ENCODE measurements around the gene DDX39B. TPM values are rescaled to one million over a fixed set of nuclear protein-coding genes. Genes with fewer than 3 reads are reported as not detected.

The DDX39B gene
- total RNA-seq, 3 donors from 2014 or later (not counting 1 experiment from before 2014, with no cell fraction given) = 506 to 571 (median 534) TPM

DNA sequence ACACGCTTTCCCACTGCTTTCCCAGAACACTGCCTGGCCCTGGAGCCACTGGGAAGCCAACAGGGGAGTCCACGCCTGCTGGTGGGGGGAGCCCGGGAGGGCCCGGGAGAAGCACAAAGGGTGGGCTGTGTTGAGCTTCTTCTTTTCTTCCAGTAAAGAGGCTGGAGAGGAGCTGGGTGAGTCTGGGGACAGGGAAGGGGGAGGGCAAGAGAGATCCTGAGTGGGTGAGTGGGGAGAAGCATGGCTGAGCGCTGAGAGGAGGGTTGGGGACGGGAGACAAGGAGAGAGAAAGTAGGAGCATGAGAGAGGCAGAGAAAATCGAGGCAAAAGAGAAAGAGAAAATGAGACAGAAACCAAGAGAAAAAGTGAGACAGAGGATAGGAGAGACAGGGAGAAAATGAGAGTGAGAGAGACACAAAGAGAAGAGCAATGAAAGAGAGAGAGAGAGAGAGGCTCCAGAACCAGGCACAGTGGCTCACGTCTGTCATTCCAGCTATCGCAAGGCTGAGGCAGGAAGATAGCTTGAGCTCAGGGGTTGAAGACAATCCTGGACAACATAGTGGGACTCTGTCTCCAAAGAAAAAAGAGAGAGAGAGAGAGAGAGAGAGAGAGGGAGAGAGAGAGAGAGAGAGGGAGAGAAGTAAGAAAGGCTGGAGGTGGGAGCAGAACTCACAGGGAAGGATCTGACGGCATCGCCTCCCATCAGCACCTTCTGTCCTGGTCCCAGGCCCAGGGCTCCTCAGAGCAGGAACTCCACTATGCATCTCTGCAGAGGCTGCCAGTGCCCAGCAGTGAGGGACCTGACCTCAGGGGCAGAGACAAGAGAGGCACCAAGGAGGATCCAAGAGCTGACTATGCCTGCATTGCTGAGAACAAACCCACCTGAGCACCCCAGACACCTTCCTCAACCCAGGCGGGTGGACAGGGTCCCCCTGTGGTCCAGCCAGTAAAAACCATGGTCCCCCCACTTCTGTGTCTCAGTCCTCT lies 46.3 kb upstream of the DDX39B start:
- Histone ChIP-seq H3K27me3 (ENCODE audit: control insufficient read depth, insufficient read depth, low read length) (no peaks in the 10 kb centered on the region), H3K4me1 (ENCODE audit: control insufficient read depth, insufficient read depth, low read length) (peaks cover 95% of the 10 kb centered on the region), H3K9me3 (ENCODE audit: control insufficient read depth, insufficient read depth, low read length) (no peaks in the 10 kb centered on the region), H3K36me3 (ENCODE audit: control insufficient read depth, insufficient read depth, low read length) (peaks cover 3% of the 10 kb centered on the region), H3K4me3 (ENCODE audit: low read length) (peak overlapping the region; percentile 15), H3K27ac (ENCODE audit: low read length) (peak overlapping the region; percentile 77)
- Mint-ChIP-seq H3K9me3 (no peaks in the 10 kb centered on the region), H3K27ac (peak overlapping the region; percentile 79 to 87), H3K27me3 (ENCODE audit: low read depth in 2 of 2) (no peaks in the 10 kb centered on the region), H3K4me1 (peaks cover 57 to 70% of the 10 kb centered on the region in 2 donors), H3K4me3 (peak overlapping the region; percentile 74), H3K36me3 (no peaks in the 10 kb centered on the region)
- intact Hi-C loops (cut with micrococcal nuclease) = no loop called here
- ATAC-seq (no peak), DNase-seq (no peak)
- TF ChIP-seq CTCF (IDR thresholded peaks at IDR 0.05) = no peak
- 31% methylated on average over 11 of the region's 12 CpGs for WGBS (ENCODE audit: insufficient coverage)

DNA sequence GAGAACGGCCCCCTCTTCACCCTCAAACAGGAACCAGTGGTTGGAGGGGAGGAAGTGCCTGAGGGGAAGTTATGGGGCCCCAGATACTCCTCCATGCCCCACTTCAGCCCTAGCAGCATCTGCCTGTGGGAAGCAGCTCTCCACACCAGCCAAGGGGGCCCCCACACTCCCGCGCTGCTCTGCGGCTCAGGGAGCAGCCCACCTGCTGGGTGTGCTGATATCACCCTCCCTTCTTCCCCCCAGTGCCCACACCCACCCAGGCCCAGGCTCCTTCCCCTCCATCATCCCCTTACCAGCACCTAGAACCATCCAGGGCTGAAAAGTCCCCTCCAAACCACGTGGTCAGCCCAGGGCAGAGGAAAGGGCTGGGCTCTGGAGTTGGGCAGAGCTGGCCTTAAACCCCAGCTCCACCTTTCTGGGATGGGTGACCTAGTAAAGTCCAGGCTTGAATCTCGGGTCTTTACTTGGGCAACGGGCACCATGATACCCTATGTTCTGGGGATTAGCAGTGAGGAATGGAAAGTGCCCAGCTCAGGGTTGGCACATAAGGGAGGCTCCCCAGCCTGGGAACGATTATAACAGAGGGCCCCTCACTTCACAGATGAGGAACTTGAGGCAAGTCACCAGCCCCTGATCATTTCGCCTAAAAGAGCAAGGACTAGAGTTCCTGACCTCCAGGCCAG lies 44.9 kb upstream of the DDX39B start:
- no peaks in the 10 kb centered on the region for H3K9me3 Mint-ChIP-seq
- no peak for TF ChIP-seq CTCF (IDR thresholded peaks at IDR 0.05)
- peak overlapping the region; percentile 69 for H3K4me3 Mint-ChIP-seq
- peak; percentile 58 to 77 (median 64) for ATAC-seq
- no peaks in the 10 kb centered on the region for H3K27me3 Mint-ChIP-seq (ENCODE audit: low read depth in 2 of 2)
- peaks cover 62 to 72% of the 10 kb centered on the region in 2 donors for H3K4me1 Mint-ChIP-seq
- DNase-seq = peak in 1 of 2 donors; percentile 65
- Histone ChIP-seq H3K4me1 (ENCODE audit: control insufficient read depth, insufficient read depth, low read length) (peaks cover 95% of the 10 kb centered on the region), H3K36me3 (ENCODE audit: control insufficient read depth, insufficient read depth, low read length) (peaks cover 3% of the 10 kb centered on the region), H3K4me3 (ENCODE audit: low read length) (peak overlapping the region; percentile 28), H3K27ac (ENCODE audit: low read length) (peak overlapping the region; percentile 77), H3K9me3 (ENCODE audit: control insufficient read depth, insufficient read depth, low read length) (no peaks in the 10 kb centered on the region), H3K27me3 (ENCODE audit: control insufficient read depth, insufficient read depth, low read length) (no peaks in the 10 kb centered on the region)
- no peaks in the 10 kb centered on the region for H3K36me3 Mint-ChIP-seq
- WGBS (ENCODE audit: insufficient coverage) = 12% methylated on average over 8 of the region's 9 CpGs
- H3K27ac Mint-ChIP-seq = peak overlapping the region; percentile 79 to 87
- intact Hi-C loops (cut with micrococcal nuclease) = no loop called here

DNA sequence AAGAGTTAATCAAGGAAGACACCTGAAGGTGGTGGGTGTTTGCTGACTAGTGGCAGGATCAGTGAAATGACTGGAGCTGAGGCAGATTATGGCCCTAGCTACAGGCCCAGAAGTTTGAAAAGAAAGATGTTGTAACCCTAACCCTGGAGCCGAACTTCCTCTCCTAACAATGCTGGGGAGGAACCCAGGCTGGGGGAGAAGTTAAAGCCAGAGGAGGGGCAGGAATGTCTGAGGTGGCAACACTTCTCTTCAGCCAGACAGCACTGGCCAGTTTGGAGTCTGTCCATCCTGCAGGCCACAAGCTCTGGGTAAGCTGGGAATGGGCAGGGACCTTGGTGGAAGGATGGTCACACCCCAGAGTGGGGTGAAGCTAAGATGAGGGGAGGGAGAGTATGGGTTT lies 44.2 kb upstream of the DDX39B start, which contains the start of gene LST1:
Gene LST1 (plus strand): TSS at position 270 of the 400 bp plus-strand sequence. CDS start 1,023 bp downstream, outside the sequence.
- no CpG with 5 or more reads among the region's 1 CpG for WGBS (ENCODE audit: insufficient coverage)
- peak within 1 kb of the TSS; percentile 28 for H3K4me3 ChIP-seq (ENCODE audit: low read length)
- peak within 1 kb of the TSS; percentile 79 to 87 for H3K27ac Mint-ChIP-seq
- TF ChIP-seq CTCF (IDR thresholded peaks at IDR 0.05) = no peak
- peaks cover 88% of the 10 kb centered on the region for H3K4me1 ChIP-seq (ENCODE audit: control insufficient read depth, insufficient read depth, low read length)
- no peaks in the 10 kb centered on the region for H3K9me3 Mint-ChIP-seq
- no peaks in the 10 kb centered on the region for H3K27me3 Mint-ChIP-seq (ENCODE audit: low read depth in 2 of 2)
- H3K36me3 ChIP-seq (ENCODE audit: control insufficient read depth, insufficient read depth, low read length) = peaks cover 3% of the 10 kb centered on the region
- intact Hi-C loops (cut with micrococcal nuclease) = no loop called here
- peak within 1 kb of the TSS; percentile 77 for H3K27ac ChIP-seq (ENCODE audit: low read length)
- H3K4me1 Mint-ChIP-seq = peaks cover 69 to 79% of the 10 kb centered on the region in 2 donors
- ATAC-seq (no peak), DNase-seq (no peak)
- no peaks in the 10 kb centered on the region for H3K27me3 ChIP-seq (ENCODE audit: control insufficient read depth, insufficient read depth, low read length)
- peak within 1 kb of the TSS; percentile 69 for H3K4me3 Mint-ChIP-seq
- H3K36me3 Mint-ChIP-seq = no peaks in the 10 kb centered on the region
- no peaks in the 10 kb centered on the region for H3K9me3 ChIP-seq (ENCODE audit: control insufficient read depth, insufficient read depth, low read length)
